HG02610 (cell line): ENCODE measurements around the gene SVOP.

ENCODE experiments used
- ATAC-seq: cut with Tn5 transposase; IDR thresholded peaks from one replicate; pipeline ENCODE4 v1.9.1; 2021; ENCODE audit warnings: mild to moderate bottlenecking, moderate library complexity; ENCODE audit not compliant: unreplicated experiment

SVOP gene

GRCh38 chr12:108939594-108939993 lies 81.3 kb downstream of the SVOP start:
- ATAC-seq: no peak

GRCh38 chr12:108938247-108938924 lies 82.5 kb downstream of the SVOP start:
- no peak for ATAC-seq

GRCh38 chr12:108935159-108935763 lies 85.6 kb downstream of the SVOP start:
- ATAC-seq: no peak

GRCh38 chr12:108933949-108934348 lies 86.9 kb downstream of the SVOP start:
- ATAC-seq: no peak

- no peak for ATAC-seq
These were observed 90.1 kb downstream of the SVOP start for GRCh38 chr12:108930756-108931155.

GRCh38 chr12:108930155-108930554 lies 90.7 kb downstream of the SVOP start:
- ATAC-seq: no peak

GRCh38 chr12:108928695-108929094 lies 92.2 kb downstream of the SVOP start:
- no peak for ATAC-seq

- ATAC-seq: no peak
These were observed 98.0 kb downstream of the SVOP start for GRCh38 chr12:108922918-108923317.

- ATAC-seq: no peak
These were observed 98.9 kb downstream of the SVOP start for GRCh38 chr12:108921946-108922345.

GRCh38 chr12:108918960-108919642 lies 101.8 kb downstream of the SVOP start:
- ATAC-seq: no peak

- no peak for ATAC-seq
These were observed 102.7 kb downstream of the SVOP start for GRCh38 chr12:108918206-108918605.

- ATAC-seq: no peak
These were observed 104.5 kb downstream of the SVOP start for GRCh38 chr12:108916336-108916735.

- no peak for ATAC-seq
These were observed 105.2 kb downstream of the SVOP start for GRCh38 chr12:108915632-108916133.

GRCh38 chr12:108914121-108914531 lies 106.7 kb downstream of the SVOP start:
- no peak for ATAC-seq

- ATAC-seq: no peak
These were observed 108.5 kb downstream of the SVOP start for GRCh38 chr12:108912361-108912760.

GRCh38 chr12:108911915-108912314 lies 109.0 kb downstream of the SVOP start:
- ATAC-seq: no peak

- ATAC-seq: no peak
These were observed 110.5 kb downstream of the SVOP start for GRCh38 chr12:108910336-108910735.

- no peak for ATAC-seq
These were observed 113.0 kb downstream of the SVOP start for GRCh38 chr12:108907839-108908351.

- no peak for ATAC-seq
These were observed 113.9 kb downstream of the SVOP start for GRCh38 chr12:108906971-108907370.

- no peak for ATAC-seq
These were observed 115.1 kb downstream of the SVOP start for GRCh38 chr12:108905725-108906124.

GRCh38 chr12:108899145-108899544 lies 121.7 kb downstream of the SVOP start:
- no peak for ATAC-seq

GRCh38 chr12:108896817-108897216 lies 124.1 kb downstream of the SVOP start:
- ATAC-seq: no peak
